Activated CD4-positive, alpha-beta T cell treated with anti-CD3 and anti-CD28 coated beads, Interleukin-10, Interleukin-2, amounts not matched to agents 100 ng/mL and 50 ng/mL, durations not matched to agents 16 hours and 8 hours (primary cell): ENCODE results near the gene RPGRIP1L.

Experiments used
- DNase-seq: peaks from one replicate; pipeline ENCODE4 v3.0.0-alpha.2; 2020

RPGRIP1L gene

DNA sequence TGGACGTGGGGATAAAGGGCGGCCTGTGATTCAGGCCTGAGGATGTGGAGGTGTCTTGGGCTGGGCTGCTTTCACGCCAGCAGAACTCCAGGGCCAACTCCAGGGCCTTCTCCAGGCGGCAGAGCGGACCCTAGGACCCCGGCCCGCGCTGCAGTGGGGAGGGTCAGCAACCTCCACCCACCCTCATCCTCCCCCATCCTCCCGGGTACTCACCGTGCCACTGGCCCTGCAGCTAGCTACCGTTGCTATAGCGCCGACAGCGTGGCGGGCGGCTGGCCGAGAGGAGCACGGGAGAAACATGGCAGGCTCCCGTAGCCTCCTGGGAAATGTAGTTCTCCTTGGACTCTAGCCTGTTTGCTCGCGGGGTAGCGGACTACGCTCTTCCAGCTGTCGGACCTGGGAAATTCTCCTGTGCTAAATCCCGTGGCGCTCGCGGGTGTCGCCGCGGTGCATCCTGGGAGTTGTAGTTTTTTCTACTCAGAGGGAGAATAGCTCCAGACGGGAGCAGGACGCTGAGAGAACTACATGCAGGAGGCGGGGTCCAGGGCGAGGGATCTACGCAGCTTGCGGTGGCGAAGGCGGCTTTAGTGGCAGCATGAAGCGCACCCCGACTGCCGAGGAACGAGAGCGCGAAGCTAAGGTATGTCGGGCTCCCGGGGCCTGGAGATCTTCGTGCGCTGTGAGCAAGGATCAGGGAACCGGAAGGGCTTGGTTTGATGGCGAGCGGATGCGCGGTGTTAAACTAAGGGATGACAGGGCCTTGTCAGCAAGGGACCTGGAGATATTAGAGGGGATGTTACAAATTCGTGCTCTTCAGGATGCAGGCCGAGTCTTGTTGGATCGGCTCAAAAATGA lies at the start of gene RPGRIP1L, which contains the start of gene FTO:
RPGRIP1L (minus strand) TSS at position 270 of the 855 bp plus-strand sequence. CDS start 3,136 bp downstream, outside the sequence.
FTO (plus strand) TSS at position 567 of the 855 bp plus-strand sequence.
- peak; percentile 99 for DNase-seq

- no peak for DNase-seq
Measured at GRCh38 chr16:53753431-53753830, 49.8 kb upstream of the RPGRIP1L start.

- no peak for DNase-seq
Measured at GRCh38 chr16:53752560-53752959, 48.9 kb upstream of the RPGRIP1L start.

DNA sequence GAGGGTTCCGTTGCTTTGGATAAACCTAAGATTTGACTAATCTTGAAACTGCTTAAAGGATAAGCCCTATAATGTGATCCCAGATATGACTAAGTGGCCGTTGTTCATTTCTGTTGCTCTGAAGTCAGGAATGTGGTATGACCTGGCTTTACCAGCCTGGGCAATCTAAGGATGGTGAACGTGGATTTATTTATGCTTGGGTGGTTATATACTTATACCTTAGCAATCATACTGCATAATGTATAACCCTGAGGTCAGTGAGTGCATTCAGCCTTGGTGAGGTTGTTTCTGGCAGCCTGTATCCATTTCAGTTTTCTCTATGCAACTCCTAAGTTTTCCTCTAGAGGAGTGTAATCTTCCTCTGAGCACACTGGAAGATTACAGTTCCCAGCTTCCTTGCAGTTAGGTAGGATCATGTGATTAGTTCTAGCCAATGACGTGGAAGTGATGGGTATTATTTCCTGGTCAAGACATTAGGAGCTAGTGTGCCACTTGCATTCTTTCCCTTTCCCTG lies 42.2 kb upstream of the RPGRIP1L start:
- peak; percentile 68 for DNase-seq

- DNase-seq = no peak
Measured at GRCh38 chr16:53745086-53745485, 41.4 kb upstream of the RPGRIP1L start.

DNA sequence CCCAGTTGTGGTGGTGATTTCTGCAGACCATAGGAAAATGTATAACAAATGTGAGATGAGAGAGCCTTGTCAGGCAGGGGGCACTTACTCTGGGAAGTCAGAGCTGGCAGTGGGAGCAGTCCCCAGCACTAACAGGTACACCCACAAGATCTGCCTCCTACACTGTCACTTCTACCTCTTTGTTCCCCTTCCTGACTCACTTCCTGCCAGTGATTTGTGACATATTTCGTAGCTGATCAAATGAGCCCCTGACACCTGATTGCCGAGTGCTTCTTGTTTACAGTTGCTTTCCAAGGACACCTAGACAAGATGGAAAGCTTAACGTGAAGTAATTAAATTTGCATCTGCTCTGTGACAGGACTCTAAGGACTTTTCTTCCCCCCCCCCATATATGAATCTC lies 40.8 kb upstream of the RPGRIP1L start:
- DNase-seq = peak; percentile 72

- peak; percentile 38 for DNase-seq
Measured at GRCh38 chr16:53743149-53743566, 39.5 kb upstream of the RPGRIP1L start.

- no peak for DNase-seq
Measured at GRCh38 chr16:53741546-53741945, 37.9 kb upstream of the RPGRIP1L start.

GRCh38 chr16:53740933-53741531 lies 37.4 kb upstream of the RPGRIP1L start:
- no peak for DNase-seq

- no peak for DNase-seq
Measured at GRCh38 chr16:53740476-53740875, 36.8 kb upstream of the RPGRIP1L start.

DNA sequence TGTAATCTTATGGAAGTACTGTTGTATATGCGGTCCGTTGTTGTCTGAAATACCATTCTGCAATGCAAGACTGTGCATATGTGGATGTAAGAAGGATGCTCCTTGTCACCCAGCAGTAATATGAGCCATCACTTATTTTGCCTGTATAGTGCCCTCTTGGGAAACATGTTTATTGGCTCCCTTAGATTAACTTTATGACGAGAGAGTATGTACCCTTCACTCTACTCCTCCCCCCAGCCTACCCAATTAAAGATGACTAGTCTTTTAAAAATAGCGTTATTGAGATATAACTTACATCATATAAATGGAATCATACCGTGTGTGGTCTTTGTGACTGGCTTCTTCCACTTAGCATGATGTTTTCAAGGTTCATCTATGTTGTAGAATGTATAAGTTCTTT lies 33.9 kb upstream of the RPGRIP1L start:
- DNase-seq = no peak

DNA sequence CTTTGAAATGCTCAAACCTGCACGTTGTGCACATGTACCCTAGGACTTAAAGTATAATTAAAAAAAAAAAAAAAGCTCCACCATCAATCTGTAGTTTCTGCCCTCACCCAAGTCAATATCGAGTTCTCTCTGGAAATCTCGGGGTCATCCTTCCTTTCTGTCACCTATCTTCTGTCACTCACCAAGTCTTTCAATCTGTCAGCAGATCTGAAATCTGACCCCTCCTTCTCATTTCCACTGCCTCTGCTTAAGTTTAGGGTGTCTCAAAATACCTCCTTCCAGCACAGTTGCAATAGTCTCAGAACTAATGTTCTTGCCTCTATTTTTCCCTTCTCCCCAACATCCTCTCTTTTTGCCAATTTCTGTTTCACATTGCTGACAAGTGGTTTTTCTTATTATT lies 32.6 kb upstream of the RPGRIP1L start:
- DNase-seq = no peak

- no peak for DNase-seq
Measured at GRCh38 chr16:53734908-53735307, 31.2 kb upstream of the RPGRIP1L start.

DNA sequence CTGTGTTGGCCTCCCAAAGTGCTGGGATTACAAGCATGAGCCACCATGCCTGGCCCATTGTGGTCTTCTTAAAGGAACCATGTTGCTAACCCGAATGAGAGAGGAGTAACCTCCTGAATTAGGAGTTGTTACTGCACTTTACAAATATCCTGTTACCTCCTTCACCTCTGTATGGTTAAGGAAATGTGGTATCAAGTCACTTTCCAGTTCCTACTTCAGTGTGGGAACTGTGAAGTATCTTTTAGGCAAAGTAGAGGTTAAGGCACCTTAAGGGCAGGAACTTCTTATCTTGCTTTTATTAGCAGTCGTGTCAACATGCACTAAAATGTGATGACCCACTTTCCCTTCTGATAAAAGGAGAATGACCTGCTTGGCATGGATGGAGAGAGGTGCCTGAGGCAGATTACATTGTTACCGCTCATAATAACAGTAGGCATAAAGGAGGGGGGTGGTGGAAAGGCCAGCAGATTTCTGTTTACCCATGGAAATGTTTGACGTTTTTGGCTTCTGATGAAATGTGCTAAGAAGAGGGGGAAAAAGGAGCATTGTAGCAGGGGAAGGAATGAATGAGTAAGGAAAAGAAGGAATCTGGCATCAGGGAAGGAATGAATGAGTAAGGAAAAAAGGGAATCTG lies 28.8 kb upstream of the RPGRIP1L start:
- no peak for DNase-seq

DNA sequence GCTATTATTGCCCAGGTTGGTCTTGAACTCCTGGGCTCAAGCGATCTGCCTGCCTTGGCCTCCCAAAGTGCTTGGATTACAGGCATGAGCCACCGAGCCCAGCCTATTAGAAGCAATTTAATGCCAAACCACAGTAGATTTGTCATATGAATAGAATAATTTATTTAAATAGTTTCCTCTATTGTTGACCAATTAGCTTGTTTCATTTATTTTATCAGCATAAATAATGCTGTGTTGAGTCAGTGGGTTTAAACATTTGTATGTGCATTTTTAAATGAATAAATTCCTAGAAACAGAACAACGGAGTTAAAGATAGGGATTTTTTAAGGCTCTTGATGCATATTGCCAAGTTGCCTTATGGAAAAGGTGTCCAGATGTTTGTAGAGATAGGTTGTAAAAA lies 27.0 kb upstream of the RPGRIP1L start:
- no peak for DNase-seq

DNA sequence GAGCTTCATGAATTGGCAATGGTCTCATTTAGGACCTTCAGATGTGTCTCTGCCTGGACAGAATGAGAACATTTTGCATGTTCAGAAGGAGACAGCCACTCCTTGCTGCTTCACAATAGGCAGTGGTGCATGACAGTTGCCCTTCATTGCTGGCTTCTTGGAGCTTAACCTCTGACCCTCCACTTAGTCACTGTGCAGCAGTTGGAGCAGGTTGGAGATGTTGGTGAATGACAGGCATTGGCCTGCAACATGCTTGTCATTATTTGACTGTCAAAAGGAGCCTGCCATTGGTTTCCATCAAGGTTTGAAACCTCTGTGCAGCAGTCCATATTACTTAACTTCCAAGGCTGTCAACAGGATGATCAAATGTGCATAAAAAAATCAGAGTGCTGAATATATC lies 23.0 kb upstream of the RPGRIP1L start:
- DNase-seq = no peak

DNA sequence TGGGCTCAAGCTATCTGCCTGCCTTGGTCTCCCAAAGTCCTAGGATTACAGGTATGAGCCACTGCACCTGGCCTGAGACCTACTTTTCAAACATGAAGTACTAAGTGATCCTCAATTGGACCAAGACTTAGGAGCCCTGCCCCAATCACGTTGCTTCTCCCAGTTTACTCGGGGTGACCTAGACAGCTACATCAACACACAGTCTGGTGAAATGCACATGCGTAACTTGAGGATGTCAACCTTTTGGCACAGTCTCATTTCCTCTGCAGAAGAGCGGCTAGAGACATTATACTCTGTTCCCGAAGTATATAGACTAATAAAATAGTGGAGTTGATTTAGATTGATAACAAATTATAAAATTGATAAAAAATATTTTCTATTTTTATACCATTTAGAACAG lies 17.4 kb upstream of the RPGRIP1L start:
- DNase-seq = no peak

- DNase-seq = no peak
Measured at GRCh38 chr16:53717577-53717976, 13.9 kb upstream of the RPGRIP1L start.

DNA sequence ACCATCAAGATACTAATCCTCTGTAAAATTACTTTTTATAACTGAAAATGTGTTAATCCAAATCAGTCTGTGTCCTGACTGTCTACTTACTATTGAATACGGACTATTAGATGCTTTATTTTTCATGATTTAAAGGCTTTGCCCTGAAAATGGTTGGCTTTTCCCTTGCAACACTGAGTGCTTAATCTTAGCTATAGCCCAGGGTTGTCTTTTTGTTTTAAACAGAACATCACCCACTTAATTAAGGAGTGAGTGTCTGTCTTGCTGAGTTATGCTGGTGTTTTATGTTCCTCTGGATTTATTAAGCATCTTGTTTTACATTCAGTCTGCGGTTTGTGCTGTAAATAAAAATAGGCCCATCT lies 11.3 kb upstream of the RPGRIP1L start:
- no peak for DNase-seq

DNA sequence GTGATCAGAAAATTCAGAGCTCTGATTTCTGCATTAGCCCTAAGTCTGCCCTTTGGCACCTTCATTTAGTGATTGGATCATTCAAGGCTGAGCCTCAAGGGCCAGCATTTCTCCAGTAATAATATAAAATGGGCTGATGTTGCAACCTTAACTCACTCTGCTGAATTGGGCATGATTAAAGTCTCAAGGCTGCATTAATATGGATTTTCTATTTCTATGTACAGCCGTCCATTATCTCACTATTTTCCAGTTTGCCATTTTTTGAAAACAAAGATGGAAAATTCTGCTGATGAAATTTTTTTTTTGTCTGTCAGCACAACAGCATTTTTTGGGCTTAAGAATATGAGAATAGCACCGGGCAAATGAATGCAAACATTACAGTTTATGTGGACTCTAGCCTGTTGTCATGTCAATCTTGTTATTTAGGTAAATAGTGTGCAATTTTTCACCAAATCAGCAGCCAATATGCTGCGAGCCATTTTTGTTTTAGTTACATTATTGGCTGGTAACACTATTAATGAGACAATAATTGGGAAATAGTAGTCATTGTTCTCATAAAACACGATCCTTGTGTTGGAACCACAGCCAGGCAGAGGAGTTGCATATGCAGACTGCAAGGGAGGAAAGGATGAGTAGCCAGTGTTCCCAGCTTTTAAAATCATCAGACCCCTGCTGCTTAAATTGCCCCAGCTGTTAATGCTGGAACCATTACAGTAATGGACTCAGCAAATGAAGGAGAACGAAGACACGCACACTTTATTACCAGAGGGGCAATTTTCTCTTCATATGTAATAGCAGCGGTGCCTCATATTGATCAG lies 10.8 kb upstream of the RPGRIP1L start:
- DNase-seq = no peak

GRCh38 chr16:53713403-53714204 lies 9.9 kb upstream of the RPGRIP1L start:
- no peak for DNase-seq

GRCh38 chr16:53712065-53712464 lies 8.4 kb upstream of the RPGRIP1L start:
- no peak for DNase-seq
